Stimulated activated CD4-positive, alpha-beta T cell treated with anti-CD3 and anti-CD28 coated beads, Interleukin-12 subunit alpha, Interleukin-12 subunit beta, amount 100 ng/mL, for 24 hours (primary cell): ENCODE results near the gene TMEM229A.
"Not testable (repeated sequence)": the region's sequence is repeated elsewhere in the genome, so short reads cannot be mapped to it uniquely, and the experiment has no call there.

Source experiments
- DNase-seq, 2 experiments: peaks; one replicate each; pipeline ENCODE4 v3.0.0-alpha.2; 2020; ENCODE audit warnings: low read depth in 2 of 2

Gene TMEM229A

GRCh38 chr7:124032369-124033094 is at the start of gene TMEM229A:
TSS of gene TMEM229A (minus strand) at chr7:124033067. CDS start at chr7:124033003, 64 bp downstream.
- DNase-seq, result no peak

GRCh38 chr7:124082234-124082633 is 49.4 kb upstream of the TMEM229A start:
- DNase-seq, result not testable (repeated sequence)

DNA sequence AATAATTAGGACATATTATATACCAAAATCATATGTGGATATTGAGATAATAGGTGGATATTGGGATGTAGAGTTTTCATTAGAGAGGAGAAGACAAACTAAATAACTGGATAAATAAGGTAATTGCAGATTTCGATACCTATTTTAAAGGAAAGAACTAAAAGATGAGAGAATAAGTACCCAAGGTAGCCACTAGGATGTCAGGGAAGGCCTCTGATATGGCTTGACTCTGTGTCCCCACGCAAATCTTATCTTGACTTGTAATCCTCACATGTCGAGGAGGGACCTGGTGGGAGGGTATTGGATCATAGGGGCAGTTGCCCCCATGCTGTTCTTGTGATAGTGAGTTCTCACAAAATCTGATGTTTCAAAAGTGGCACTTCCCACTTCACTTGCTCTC is 44.7 kb upstream of the TMEM229A start:
- no peak for DNase-seq

GRCh38 chr7:124076841-124077240 is 44.0 kb upstream of the TMEM229A start:
- no peak for DNase-seq

DNA sequence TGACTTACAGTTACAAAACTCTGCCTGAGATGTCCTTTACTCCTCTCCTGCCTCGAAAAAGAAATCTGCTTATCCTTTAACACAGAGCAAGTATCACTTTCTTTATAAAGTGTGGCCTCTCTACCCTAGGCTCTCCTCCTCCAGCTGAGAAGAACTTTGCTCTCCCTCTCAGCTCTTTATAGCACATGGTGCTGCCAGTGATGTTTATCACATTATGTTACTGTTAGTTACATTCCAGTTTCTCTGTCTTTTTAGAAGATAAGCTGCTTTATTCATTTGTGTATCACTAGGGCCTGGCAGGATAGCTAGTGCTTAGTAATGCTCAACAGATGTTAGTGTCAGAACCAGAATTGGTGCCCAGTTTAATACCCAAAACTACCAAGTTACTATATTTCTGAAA is 41.1 kb upstream of the TMEM229A start:
- no peak for DNase-seq

DNA sequence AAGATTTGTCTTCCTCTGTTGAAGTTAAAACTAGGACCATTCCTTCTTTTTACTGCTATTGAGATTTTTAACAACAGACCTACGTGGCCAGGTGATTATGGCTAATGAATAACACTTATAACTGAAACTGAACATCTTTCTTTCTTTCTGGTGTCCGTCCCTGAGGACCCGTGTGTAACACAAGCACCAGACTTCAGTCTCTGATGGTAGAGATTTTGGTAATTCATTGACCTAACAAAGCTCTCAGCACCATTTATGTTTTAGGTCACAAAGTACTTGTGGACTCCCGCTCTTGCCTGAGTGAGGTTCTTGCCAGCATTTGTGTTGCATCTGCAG is 40.4 kb upstream of the TMEM229A start:
- no peak for DNase-seq

DNA sequence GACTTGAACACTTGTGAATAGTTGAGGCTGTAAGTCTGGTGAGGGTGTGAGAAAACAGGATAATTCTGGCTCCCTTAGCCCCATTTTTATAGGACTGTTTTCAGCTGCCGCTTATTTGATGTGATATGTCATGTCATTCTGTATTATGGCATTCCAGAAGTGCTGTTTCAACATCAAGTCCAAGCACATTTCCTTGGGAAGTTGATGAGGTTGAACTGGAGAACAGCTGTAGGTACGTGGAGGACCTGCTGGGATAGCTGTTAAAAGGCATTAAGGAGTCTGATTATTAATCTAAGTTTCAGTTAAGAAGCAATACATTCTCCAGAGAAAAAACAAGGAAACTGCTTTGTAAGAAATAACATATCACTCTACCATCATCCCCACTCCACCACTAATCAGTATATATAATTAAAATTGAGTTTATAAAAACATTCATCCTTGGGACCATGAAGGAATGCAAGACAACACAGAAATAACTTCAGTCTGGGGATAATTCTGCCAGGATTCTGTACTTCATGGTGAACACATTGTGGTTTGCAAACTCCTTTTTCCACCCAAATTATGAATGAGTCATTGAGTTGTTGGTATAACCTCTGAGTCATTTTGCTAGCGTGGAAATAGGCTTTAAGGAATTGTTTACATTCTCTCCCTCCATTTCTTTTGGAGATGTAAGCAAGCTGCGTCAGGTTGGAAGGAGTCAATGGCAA is 39.9 kb upstream of the TMEM229A start:
- DNase-seq, result no peak

- no peak for DNase-seq
These were observed 39.0 kb upstream of the TMEM229A start for GRCh38 chr7:124071843-124072242.

DNA sequence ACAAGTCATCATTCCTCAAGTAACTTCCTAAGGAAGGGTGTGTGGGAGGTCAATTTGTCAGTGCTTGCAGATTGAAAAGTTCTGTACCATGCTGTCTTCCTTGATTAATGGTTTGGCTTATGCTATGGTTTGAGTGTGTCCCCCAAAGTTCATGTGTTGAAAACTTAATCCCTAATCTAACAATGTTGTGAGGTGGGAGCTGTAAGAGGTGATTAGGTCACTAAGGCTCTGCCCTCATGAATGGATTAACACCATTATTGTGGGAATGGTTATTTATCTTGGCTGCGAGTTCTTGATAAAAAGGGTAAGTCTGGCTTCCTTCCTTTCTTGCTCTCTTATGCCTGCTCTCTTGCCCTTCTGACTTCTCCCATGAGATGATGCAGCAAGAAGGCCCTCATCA is 29.3 kb upstream of the TMEM229A start:
- DNase-seq, result no peak

DNA sequence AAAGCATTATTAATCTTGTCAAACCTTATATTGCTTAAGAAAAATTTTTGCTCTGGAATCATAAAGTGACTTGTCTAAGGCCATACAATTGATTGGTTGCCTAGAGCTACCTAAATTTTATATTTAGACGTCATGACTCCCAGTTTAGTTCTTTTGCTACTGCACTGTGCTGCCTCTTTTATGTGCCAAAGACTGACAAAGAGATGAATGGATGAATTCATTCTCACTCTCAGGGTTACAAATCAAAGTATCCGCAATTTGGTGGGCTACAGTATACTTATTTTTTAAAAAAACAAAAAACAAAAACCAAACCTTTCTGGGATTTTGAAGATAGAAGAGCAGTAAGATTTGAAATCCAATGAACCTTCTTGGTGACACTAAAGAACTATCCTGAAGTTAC is 27.7 kb upstream of the TMEM229A start:
- DNase-seq, result no peak

DNA sequence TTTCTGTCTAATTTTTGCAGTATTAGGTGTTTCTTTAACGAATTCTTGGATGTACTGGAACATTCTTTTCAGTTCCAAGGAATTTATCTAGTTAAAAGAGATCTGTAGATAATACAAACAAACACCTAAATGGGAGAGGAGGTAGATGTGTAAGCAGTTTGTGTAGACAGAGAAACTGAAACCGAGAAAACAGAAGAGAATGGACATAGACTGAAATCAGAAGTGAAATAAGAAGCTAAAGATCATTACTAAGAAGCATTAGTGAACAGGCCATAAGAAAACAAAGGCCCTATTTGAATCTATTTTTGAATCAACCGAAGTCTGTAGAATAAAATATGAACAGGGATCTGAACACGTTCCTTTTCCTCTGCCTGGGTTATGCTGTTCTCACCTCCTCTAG is 26.5 kb upstream of the TMEM229A start:
- no peak for DNase-seq

GRCh38 chr7:124058515-124058914 is 25.6 kb upstream of the TMEM229A start:
- DNase-seq, result no peak

DNA sequence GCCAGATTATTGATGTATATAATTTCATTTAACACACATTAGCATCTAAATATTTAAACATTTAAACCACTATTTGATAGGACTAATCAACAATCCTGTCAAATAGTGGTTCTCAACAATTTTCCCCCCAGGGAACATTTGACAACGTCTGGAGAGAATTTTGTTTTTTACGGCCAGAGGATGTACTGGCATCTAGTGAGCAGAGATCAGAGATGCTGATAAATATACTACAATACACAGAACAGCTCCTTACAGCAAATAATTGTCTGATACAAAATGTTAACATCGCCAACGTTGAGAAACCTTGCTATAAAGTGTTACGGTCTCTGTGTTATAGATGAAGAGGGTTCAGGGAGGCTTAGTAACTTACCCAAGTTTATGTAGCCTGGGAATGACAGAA is 25.0 kb upstream of the TMEM229A start:
- DNase-seq, result no peak

GRCh38 chr7:124056234-124056633 is 23.4 kb upstream of the TMEM229A start:
- no peak for DNase-seq

DNA sequence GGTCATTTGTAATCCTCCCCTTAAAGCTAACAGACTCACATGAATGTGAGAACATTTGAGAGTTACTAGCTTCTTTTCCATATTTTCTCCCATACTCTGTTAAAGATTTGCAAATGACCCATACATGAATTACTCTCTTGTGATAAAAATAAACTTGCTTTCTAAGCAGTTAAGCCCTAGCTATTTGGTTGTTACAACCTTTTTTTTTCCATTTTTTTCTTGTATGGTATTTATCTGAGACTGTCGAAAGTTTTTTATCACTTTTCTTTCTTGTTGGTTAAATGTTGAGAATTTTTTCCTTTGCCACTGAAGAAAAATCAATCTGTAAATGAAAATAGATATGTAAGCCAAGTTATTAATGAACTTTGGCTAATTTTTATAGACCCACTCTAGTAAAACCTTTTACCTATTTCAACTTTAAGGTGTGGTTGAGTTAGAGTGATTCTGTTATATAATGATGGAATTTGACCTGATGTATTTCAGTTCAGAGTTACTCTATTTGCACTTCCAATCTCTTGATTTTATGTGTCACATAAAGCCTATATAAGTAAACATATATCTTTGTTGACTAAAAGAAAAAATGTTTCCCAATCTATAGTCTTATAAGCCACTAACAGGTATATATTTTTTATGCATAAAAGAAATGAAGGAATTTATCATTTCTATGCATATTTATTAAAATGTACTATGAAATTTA is 19.0 kb upstream of the TMEM229A start:
- no peak for DNase-seq

GRCh38 chr7:124042826-124043225 is 10.0 kb upstream of the TMEM229A start:
- DNase-seq, result no peak

- DNase-seq, result no peak
These were observed 8.6 kb upstream of the TMEM229A start for GRCh38 chr7:124041439-124041838.

DNA sequence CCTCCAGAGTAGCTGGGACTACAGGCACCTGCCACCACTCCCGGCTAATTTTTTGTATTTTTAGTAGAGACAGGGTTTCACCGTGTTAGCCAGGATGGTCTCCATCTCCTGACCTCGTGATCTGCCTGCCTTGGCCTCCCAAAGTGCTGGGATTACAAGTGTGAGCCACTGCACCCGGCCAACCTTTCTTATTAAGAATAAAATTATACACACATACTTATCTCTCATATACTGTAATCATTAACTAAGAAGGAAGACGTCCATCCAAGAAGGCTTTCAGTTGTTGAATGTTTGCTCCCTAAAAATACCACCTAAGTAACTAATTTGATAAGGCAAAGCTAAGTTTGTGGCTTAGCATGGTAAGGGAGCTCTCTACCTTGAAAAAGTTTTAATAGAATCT is 5.0 kb upstream of the TMEM229A start:
- not testable (repeated sequence) for DNase-seq

DNA sequence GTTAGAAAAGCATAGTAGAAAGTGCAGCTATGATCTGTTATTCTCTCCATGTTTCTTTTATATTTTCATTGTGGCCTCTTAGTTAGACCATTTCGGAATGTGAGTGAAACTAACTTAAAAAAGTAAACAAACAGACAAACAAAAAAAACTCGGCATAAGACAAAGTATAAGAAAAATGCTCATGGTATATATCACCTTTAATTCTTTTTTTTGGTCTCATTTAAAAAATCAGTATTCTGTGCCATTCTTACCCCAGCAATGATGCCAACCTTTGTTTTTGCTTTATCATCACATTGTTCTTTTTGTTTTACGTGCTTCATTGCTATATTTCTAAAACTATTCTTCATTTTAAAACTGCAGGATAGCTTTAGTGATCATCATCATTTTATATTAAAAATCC is 2.8 kb upstream of the TMEM229A start:
- no peak for DNase-seq

DNA sequence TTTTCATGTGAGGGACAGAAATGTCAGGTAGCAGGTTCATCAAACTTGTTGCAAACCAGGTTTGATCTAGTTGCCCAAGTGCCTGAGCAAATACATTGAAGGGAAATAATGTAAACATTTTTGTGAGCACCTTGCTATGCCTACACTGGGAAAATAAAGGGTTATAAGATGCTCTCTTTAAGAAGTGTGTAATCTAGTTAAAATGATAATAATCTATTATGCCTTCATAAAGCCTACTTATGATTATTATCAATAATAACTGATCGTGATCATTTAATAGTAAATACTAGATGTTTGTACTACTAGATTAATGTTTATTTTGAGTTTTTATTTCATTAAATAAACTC is 1.9 kb upstream of the TMEM229A start:
- DNase-seq, result no peak

DNA sequence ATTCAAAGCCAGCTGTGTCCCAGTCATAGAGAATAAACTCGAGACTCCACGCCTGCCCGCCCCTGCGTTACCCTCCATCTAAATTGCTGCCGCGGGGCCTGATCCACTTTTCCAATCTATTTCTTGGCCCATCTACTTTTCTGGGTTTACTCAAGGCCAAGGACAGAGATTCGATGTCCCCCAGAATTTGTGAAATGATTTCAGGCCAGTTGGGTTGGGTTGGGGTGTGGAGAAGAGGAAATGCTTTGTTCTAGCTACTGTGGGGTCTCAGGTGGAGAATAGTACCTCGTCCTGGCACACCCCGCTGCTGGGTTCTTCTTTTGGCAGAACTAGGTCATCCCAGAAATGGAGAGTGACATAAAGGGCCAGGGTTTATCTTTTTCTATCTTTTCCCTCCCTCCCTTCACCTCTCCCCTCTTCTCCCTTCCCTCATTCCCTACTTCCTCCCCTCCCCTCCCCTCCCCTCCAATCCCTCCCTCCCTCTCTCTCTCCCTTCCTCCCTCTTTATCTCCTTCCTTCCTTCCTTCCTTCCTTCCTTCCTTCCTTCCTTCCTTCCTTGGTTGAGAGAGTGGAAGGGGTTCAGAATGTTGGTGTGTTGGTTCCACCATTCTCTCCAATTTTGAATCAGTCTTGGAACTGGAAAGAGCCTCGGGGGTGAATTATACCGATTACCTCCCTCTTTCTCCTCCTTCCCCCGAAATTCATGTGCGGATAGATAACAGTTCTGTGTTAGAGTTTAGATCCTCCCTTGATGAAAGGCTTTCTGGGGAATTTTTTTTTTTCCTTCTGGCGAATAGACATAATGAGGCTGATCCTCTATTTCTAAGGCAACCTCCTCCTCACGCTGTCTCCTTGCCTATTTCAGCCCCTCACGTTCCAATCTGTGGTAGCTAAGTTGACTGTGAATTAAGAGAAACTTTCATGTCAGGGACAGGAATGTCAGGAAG is 1.2 kb upstream of the TMEM229A start:
- DNase-seq, result no peak
